ENCODE data around the gene NTRK2.

NTRK2 gene

GRCh38 chr9:84699984-84700383 lies 30.5 kb downstream of the NTRK2 start:
- DNase-seq (ENCODE audit: insufficient read length, low spot score) (no peak), FAIRE-seq (no peak)
- TF ChIP-seq POU2F2 (IDR thresholded peaks at IDR 0.05; ENCODE audit: low read depth, low read length) (no peak), SPI1 (IDR thresholded peaks at IDR 0.05; ENCODE audit: low read depth, low read length) (no peak), POLR2AphosphoS5 (IDR thresholded peaks at IDR 0.05; ENCODE audit: low read depth, low read length) (no peak), POLR2A (IDR thresholded peaks at IDR 0.05; ENCODE audit: low read depth, low read length) (no peak), PAX5 (IDR thresholded peaks at IDR 0.05; ENCODE audit: insufficient read depth, low read length, severe bottlenecking) (no peak), TAF1 (IDR thresholded peaks at IDR 0.05; ENCODE audit: low read depth, low read length) (no peak)

- FAIRE-seq (peak; percentile 92), DNase-seq (ENCODE audit: insufficient read length, low spot score) (no peak)
- no peak for TF ChIP-seq POLR2AphosphoS5 (IDR thresholded peaks at IDR 0.05; ENCODE audit: low read depth, low read length)
- no peak for TF ChIP-seq TAF1 (IDR thresholded peaks at IDR 0.05; ENCODE audit: low read depth, low read length)
- TF ChIP-seq SPI1 (IDR thresholded peaks at IDR 0.05; ENCODE audit: low read depth, low read length): peak; percentile 55; the same call in 1 of the 2 replicates
- TF ChIP-seq POLR2A (IDR thresholded peaks at IDR 0.05; ENCODE audit: low read depth, low read length): no peak
- no peak for TF ChIP-seq PAX5 (IDR thresholded peaks at IDR 0.05; ENCODE audit: insufficient read depth, low read length, severe bottlenecking)
- no peak for TF ChIP-seq POU2F2 (IDR thresholded peaks at IDR 0.05; ENCODE audit: low read depth, low read length)
These were observed 32.3 kb downstream of the NTRK2 start for GRCh38 chr9:84701801-84702200.

- no peak for DNase-seq (ENCODE audit: insufficient read length, low spot score)
- TF ChIP-seq SPI1 (IDR thresholded peaks at IDR 0.05; ENCODE audit: low read depth, low read length): no peak
- TF ChIP-seq POLR2A (IDR thresholded peaks at IDR 0.05; ENCODE audit: low read depth, low read length): no peak
- no peak for TF ChIP-seq TAF1 (IDR thresholded peaks at IDR 0.05; ENCODE audit: low read depth, low read length)
- no peak for TF ChIP-seq POU2F2 (IDR thresholded peaks at IDR 0.05; ENCODE audit: low read depth, low read length)
- no peak for TF ChIP-seq POLR2AphosphoS5 (IDR thresholded peaks at IDR 0.05; ENCODE audit: low read depth, low read length)
- TF ChIP-seq PAX5 (IDR thresholded peaks at IDR 0.05; ENCODE audit: insufficient read depth, low read length, severe bottlenecking): no peak
- no peak for FAIRE-seq
These were observed 32.9 kb downstream of the NTRK2 start for GRCh38 chr9:84702471-84702870.

- FAIRE-seq: no peak
- TF ChIP-seq PAX5 (IDR thresholded peaks at IDR 0.05; ENCODE audit: insufficient read depth, low read length, severe bottlenecking) (no peak), TAF1 (IDR thresholded peaks at IDR 0.05; ENCODE audit: low read depth, low read length) (no peak), SPI1 (IDR thresholded peaks at IDR 0.05; ENCODE audit: low read depth, low read length) (no peak), POU2F2 (IDR thresholded peaks at IDR 0.05; ENCODE audit: low read depth, low read length) (no peak), POLR2A (IDR thresholded peaks at IDR 0.05; ENCODE audit: low read depth, low read length) (no peak), POLR2AphosphoS5 (IDR thresholded peaks at IDR 0.05; ENCODE audit: low read depth, low read length) (no peak)
- no peak for DNase-seq (ENCODE audit: insufficient read length, low spot score)
These were observed 34.3 kb downstream of the NTRK2 start for GRCh38 chr9:84703793-84704192.

- TF ChIP-seq SPI1 (IDR thresholded peaks at IDR 0.05; ENCODE audit: low read depth, low read length): no peak
- no peak for TF ChIP-seq TAF1 (IDR thresholded peaks at IDR 0.05; ENCODE audit: low read depth, low read length)
- TF ChIP-seq PAX5 (IDR thresholded peaks at IDR 0.05; ENCODE audit: insufficient read depth, low read length, severe bottlenecking): no peak
- TF ChIP-seq POU2F2 (IDR thresholded peaks at IDR 0.05; ENCODE audit: low read depth, low read length): no peak
- no peak for TF ChIP-seq POLR2AphosphoS5 (IDR thresholded peaks at IDR 0.05; ENCODE audit: low read depth, low read length)
- no peak for TF ChIP-seq POLR2A (IDR thresholded peaks at IDR 0.05; ENCODE audit: low read depth, low read length)
- FAIRE-seq (no peak), DNase-seq (ENCODE audit: insufficient read length, low spot score) (no peak)
These were observed 35.6 kb downstream of the NTRK2 start for GRCh38 chr9:84705128-84705527.

- DNase-seq (ENCODE audit: insufficient read length, low spot score) (no peak), FAIRE-seq (no peak)
- no peak for TF ChIP-seq PAX5 (IDR thresholded peaks at IDR 0.05; ENCODE audit: insufficient read depth, low read length, severe bottlenecking)
- TF ChIP-seq POU2F2 (IDR thresholded peaks at IDR 0.05; ENCODE audit: low read depth, low read length): no peak
- no peak for TF ChIP-seq TAF1 (IDR thresholded peaks at IDR 0.05; ENCODE audit: low read depth, low read length)
- no peak for TF ChIP-seq POLR2A (IDR thresholded peaks at IDR 0.05; ENCODE audit: low read depth, low read length)
- TF ChIP-seq SPI1 (IDR thresholded peaks at IDR 0.05; ENCODE audit: low read depth, low read length): no peak
- TF ChIP-seq POLR2AphosphoS5 (IDR thresholded peaks at IDR 0.05; ENCODE audit: low read depth, low read length): no peak
These were observed 38.9 kb downstream of the NTRK2 start for GRCh38 chr9:84708400-84708799.

GRCh38 chr9:84709056-84709455 lies 39.5 kb downstream of the NTRK2 start:
- no peak for DNase-seq (ENCODE audit: insufficient read length, low spot score)
- TF ChIP-seq POLR2A (IDR thresholded peaks at IDR 0.05; ENCODE audit: low read depth, low read length): no peak
- TF ChIP-seq SPI1 (IDR thresholded peaks at IDR 0.05; ENCODE audit: low read depth, low read length): no peak
- TF ChIP-seq POLR2AphosphoS5 (IDR thresholded peaks at IDR 0.05; ENCODE audit: low read depth, low read length): no peak
- TF ChIP-seq PAX5 (IDR thresholded peaks at IDR 0.05; ENCODE audit: insufficient read depth, low read length, severe bottlenecking): no peak
- TF ChIP-seq POU2F2 (IDR thresholded peaks at IDR 0.05; ENCODE audit: low read depth, low read length): no peak
- no peak for TF ChIP-seq TAF1 (IDR thresholded peaks at IDR 0.05; ENCODE audit: low read depth, low read length)
- no peak for FAIRE-seq

- DNase-seq (ENCODE audit: insufficient read length, low spot score) (no peak), FAIRE-seq (no peak)
- TF ChIP-seq POLR2A (IDR thresholded peaks at IDR 0.05; ENCODE audit: low read depth, low read length): no peak
- no peak for TF ChIP-seq POU2F2 (IDR thresholded peaks at IDR 0.05; ENCODE audit: low read depth, low read length)
- no peak for TF ChIP-seq PAX5 (IDR thresholded peaks at IDR 0.05; ENCODE audit: insufficient read depth, low read length, severe bottlenecking)
- TF ChIP-seq TAF1 (IDR thresholded peaks at IDR 0.05; ENCODE audit: low read depth, low read length): no peak
- no peak for TF ChIP-seq POLR2AphosphoS5 (IDR thresholded peaks at IDR 0.05; ENCODE audit: low read depth, low read length)
- TF ChIP-seq SPI1 (IDR thresholded peaks at IDR 0.05; ENCODE audit: low read depth, low read length): no peak
These were observed 41.3 kb downstream of the NTRK2 start for GRCh38 chr9:84710701-84711397.

GRCh38 chr9:84711398-84711777 lies 41.9 kb downstream of the NTRK2 start:
- no peak for DNase-seq (ENCODE audit: insufficient read length, low spot score)
- TF ChIP-seq SPI1 (IDR thresholded peaks at IDR 0.05; ENCODE audit: low read depth, low read length): no peak
- TF ChIP-seq POU2F2 (IDR thresholded peaks at IDR 0.05; ENCODE audit: low read depth, low read length): no peak
- no peak for TF ChIP-seq PAX5 (IDR thresholded peaks at IDR 0.05; ENCODE audit: insufficient read depth, low read length, severe bottlenecking)
- TF ChIP-seq POLR2AphosphoS5 (IDR thresholded peaks at IDR 0.05; ENCODE audit: low read depth, low read length): no peak
- no peak for TF ChIP-seq POLR2A (IDR thresholded peaks at IDR 0.05; ENCODE audit: low read depth, low read length)
- TF ChIP-seq TAF1 (IDR thresholded peaks at IDR 0.05; ENCODE audit: low read depth, low read length): no peak
- no peak for FAIRE-seq

Measured in GM12891 (cell line).